ENCODE data around the gene POLA2. TPM values are rescaled to one million over a fixed set of nuclear protein-coding genes. Genes with fewer than 3 reads are reported as not detected.
A peak's percentile ranks its signal among the peaks of the same experiment; 100 is the strongest.

POLA2 gene, protein sequence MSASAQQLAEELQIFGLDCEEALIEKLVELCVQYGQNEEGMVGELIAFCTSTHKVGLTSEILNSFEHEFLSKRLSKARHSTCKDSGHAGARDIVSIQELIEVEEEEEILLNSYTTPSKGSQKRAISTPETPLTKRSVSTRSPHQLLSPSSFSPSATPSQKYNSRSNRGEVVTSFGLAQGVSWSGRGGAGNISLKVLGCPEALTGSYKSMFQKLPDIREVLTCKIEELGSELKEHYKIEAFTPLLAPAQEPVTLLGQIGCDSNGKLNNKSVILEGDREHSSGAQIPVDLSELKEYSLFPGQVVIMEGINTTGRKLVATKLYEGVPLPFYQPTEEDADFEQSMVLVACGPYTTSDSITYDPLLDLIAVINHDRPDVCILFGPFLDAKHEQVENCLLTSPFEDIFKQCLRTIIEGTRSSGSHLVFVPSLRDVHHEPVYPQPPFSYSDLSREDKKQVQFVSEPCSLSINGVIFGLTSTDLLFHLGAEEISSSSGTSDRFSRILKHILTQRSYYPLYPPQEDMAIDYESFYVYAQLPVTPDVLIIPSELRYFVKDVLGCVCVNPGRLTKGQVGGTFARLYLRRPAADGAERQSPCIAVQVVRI
- total RNA-seq, result 10 to 100 TPM; 15.1 to 24.2 (median 20.4) TPM
- total RNA-seq (2013), result 14.4 TPM
- total RNA-seq, result 2.4 to 21.5 (median 6.4) reads per million in 29 experiments

DNA sequence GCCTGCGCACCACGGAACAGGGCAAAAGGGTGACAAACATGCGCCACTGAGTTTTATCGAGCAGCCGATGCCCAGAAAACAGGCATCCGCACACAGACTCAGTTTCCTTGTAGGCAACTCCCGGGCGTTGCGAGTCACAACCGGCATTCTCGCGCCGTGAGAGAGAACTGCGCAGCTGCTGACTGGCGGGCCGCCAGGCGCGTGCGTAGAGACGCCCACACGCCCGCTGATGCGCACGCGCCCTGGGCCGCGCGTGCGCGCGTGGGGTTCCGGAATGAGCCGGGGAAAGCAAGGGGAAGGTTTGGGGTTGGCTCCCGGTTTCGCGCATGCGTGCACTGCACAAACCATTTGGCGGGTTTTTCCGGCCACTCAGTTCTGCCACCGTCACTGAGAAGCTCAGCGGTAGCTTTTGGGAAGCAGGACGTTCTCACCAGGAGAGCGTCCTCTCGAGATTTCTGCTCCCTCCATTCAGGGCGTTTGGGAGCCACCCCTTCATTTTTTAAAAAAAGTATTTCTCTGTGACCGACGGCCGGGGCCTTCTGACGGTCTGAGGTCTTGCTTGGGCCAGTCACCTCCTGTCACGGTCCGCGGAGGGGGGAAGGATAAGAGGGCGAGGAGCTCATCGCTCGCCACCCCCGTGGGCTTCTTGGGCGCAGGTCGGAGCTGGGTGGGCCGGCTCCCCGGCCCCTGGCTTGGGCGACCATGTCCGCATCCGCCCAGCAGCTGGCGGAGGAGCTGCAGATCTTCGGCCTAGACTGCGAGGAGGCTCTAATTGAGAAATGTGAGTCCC lies at the start of gene POLA2:
Gene POLA2, plus strand, starts transcription at position 372 of the 790 bp plus-strand sequence. Its CDS starts 331 bp downstream, at position 703.
- peak within 1 kb of the TSS; percentile 92 to 94 for H3K27ac Mint-ChIP-seq
- no peaks in the 10 kb centered on the region for H3K27me3 Mint-ChIP-seq
- H3K9me3 ChIP-seq, result no peaks in the 10 kb centered on the region
- peak; percentile 87 to 88 (median 88) for ATAC-seq (replicated peaks in 1 of 4)
- peak within 1 kb of the TSS; percentile 93 to 97 for H3K4me3 ChIP-seq (ENCODE audit: control insufficient read depth in 1 of 2, extremely low read depth in 1 of 2, low read length in 1 of 2)
- under 1% methylated on average over 61 of the region's 66 CpGs for WGBS (ENCODE audit: insufficient coverage)
- DNase-seq, result peak; percentile 90 to 98 (median 94)
- peaks cover 14 to 29% of the 10 kb centered on the region in 2 experiments for H3K4me1 ChIP-seq (ENCODE audit: control insufficient read depth in 1 of 2, extremely low read depth in 1 of 2, insufficient read depth in 2 of 2, low read length in 2 of 2)
- POLR2A ChIA-PET, result interaction anchor here (0.5 to 0.8 kb wide), 6 partner anchors 10 to 789 kb away, joined by 3 to 9 read pairs (median 4); no protein-coding TSS in a partner anchor
- H3K36me3 Mint-ChIP-seq, result no peaks in the 10 kb centered on the region
- H3K4me3 Mint-ChIP-seq, result peak within 1 kb of the TSS; percentile 82 to 90 (median 86)
- no peaks in the 10 kb centered on the region for H3K27me3 ChIP-seq (replicated peaks in 1 of 2; ENCODE audit: control insufficient read depth in 2 of 2, extremely low read depth in 1 of 2, insufficient read depth in 2 of 2, low read length in 1 of 2)
- peak within 1 kb of the TSS; percentile 91 for H3K27ac ChIP-seq (ENCODE audit: low read length)
- CTCF ChIA-PET, result interaction anchor here in 1 of 2 donors (0.6 to 1.7 kb wide), 4 partner anchors 13 to 67 kb away, joined by 3 to 8 read pairs (median 4); partner anchors contain the start of gene CDC42EP2
- H3K36me3 ChIP-seq (ENCODE audit: control insufficient read depth in 2 of 2, extremely low read depth in 1 of 2, insufficient read depth in 1 of 2, low read length in 1 of 2), result peaks cover 0 to 9% of the 10 kb centered on the region in 2 donors
- no peaks in the 10 kb centered on the region for H3K9me3 Mint-ChIP-seq
- peaks cover 33 to 53% (median 49%) of the 10 kb centered on the region in 3 donors for H3K4me1 Mint-ChIP-seq

DNA sequence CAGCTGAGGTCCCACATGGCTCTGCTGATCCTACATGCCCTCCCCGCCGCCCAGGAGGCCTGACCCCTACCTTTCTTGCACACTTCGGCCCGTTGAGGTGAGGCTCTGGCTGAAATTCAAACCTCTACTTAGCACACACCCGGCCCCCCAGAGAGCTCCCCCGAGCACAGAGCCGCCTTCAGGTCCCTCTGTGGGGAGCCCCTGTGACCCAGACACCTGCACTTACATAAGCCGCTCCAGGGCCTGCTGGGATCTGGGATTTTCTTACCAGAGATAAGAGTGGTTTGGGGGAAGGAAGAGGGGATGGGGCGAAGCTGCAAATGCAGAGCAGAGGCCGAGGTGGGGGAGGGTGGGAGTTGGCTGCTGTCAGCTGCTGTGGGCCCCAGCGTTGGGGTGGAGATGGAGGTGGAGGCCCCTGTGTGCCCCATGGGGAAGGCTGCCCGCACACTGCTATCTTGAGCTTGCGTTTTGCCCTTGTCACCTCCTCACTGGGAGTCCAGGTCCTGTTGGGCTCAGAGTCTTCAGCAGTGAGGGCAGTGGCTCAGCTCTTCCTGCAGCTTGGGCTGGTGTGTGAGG lies 49.4 kb upstream of the POLA2 start:
- Mint-ChIP-seq H3K36me3 (peaks cover 11% of the 10 kb centered on the region), H3K4me3 (no peak overlapping the region), H3K27ac (peak overlapping the region in 1 of 2 donors; percentile 43), H3K9me3 (no peaks in the 10 kb centered on the region), H3K4me1 (peaks cover 10 to 26% (median 15%) of the 10 kb centered on the region in 3 donors), H3K27me3 (no peaks in the 10 kb centered on the region)
- H3K9me3 ChIP-seq, result no peaks in the 10 kb centered on the region
- ChIA-PET CTCF (interaction anchor here (0.5 to 0.9 kb wide), 2 partner anchors 30 to 879 kb away, joined by 3 read pairs; no protein-coding TSS in a partner anchor), POLR2A (interaction anchor here in 1 of 2 donors (0.6 kb wide), 1 partner anchor 47 kb away, joined by 6 read pairs; no protein-coding TSS in a partner anchor)
- H3K4me3 ChIP-seq (ENCODE audit: control insufficient read depth in 1 of 2, extremely low read depth in 1 of 2, low read length in 1 of 2), result no peak overlapping the region
- DNase-seq (no peak), ATAC-seq (replicated peaks in 1 of 4) (no peak)
- 65% methylated on average over 5 of the region's 13 CpGs for WGBS (ENCODE audit: insufficient coverage)
- peaks cover 0 to 19% of the 10 kb centered on the region in 2 experiments for H3K4me1 ChIP-seq (ENCODE audit: control insufficient read depth in 1 of 2, extremely low read depth in 1 of 2, insufficient read depth in 2 of 2, low read length in 2 of 2)
- no peaks in the 10 kb centered on the region for H3K27me3 ChIP-seq (replicated peaks in 1 of 2; ENCODE audit: control insufficient read depth in 2 of 2, extremely low read depth in 1 of 2, insufficient read depth in 2 of 2, low read length in 1 of 2)
- H3K36me3 ChIP-seq (ENCODE audit: control insufficient read depth in 2 of 2, extremely low read depth in 1 of 2, insufficient read depth in 1 of 2, low read length in 1 of 2), result peaks cover 11 to 38% of the 10 kb centered on the region in 2 donors
- H3K27ac ChIP-seq (ENCODE audit: low read length), result no peak overlapping the region

DNA sequence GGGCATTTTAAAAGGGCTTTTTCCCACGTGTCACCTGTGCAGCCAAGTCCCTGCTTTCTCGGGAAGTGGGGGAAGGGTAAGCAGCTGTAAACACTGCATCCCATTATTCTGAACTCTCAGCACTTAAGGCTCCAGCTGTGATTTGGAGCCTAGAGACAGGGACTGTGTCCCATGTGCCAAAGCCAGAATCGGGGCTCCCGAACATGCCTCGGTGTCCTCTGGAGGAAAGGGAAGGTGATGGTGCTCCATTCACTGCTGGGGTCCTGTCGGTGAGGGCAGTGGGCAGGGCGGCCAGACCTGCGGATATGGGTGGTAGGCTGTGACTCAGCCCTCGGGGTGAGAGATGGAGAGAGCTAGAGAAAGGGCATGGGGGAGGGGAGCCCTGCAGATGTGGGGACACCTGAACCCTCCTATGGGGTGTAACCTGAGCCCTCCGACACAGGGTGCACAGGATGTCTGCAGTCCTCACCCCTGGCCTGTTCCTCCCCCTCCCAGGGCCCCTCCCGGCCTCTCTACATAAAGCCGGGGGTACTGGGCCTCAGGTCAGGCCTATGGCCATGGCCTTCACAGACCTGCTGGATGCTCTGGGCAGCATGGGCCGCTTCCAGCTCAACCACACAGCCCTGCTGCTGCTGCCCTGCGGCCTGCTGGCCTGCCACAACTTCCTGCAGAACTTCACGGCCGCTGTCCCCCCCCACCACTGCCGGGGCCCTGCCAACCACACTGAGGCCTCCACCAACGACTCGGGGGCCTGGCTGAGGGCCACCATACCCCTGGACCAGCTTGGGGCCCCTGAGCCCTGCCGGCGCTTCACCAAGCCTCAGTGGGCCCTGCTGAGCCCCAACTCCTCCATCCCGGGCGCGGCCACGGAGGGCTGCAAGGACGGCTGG lies 48.2 kb upstream of the POLA2 start:
- Mint-ChIP-seq H3K4me1 (peaks cover 10 to 26% (median 15%) of the 10 kb centered on the region in 3 donors), H3K27ac (peak overlapping the region in 1 of 2 donors; percentile 44), H3K4me3 (no peak overlapping the region), H3K9me3 (no peaks in the 10 kb centered on the region), H3K36me3 (peaks cover 11% of the 10 kb centered on the region), H3K27me3 (no peaks in the 10 kb centered on the region)
- WGBS (ENCODE audit: insufficient coverage), result 37% methylated on average over 21 of the region's 26 CpGs
- H3K36me3 ChIP-seq (ENCODE audit: control insufficient read depth in 2 of 2, extremely low read depth in 1 of 2, insufficient read depth in 1 of 2, low read length in 1 of 2), result peaks cover 11 to 31% of the 10 kb centered on the region in 2 donors
- H3K27ac ChIP-seq (ENCODE audit: low read length), result no peak overlapping the region
- POLR2A ChIA-PET, result interaction anchor here in 1 of 2 donors (0.5 kb wide), 1 partner anchor 1414 kb away, joined by 5 read pairs; no protein-coding TSS in a partner anchor
- no peaks in the 10 kb centered on the region for H3K9me3 ChIP-seq
- H3K27me3 ChIP-seq (replicated peaks in 1 of 2; ENCODE audit: control insufficient read depth in 2 of 2, extremely low read depth in 1 of 2, insufficient read depth in 2 of 2, low read length in 1 of 2), result no peaks in the 10 kb centered on the region
- peak overlapping the region in 1 of 2 donors; percentile 11 for H3K4me3 ChIP-seq (ENCODE audit: control insufficient read depth in 1 of 2, extremely low read depth in 1 of 2, low read length in 1 of 2)
- DNase-seq (peak in 8 of 35 experiments; percentile 1 to 31 (median 16)), ATAC-seq (replicated peaks in 1 of 4) (peak; percentile 46 to 74 (median 56))
- CTCF ChIA-PET, result no interaction called here
- peaks cover 0 to 19% of the 10 kb centered on the region in 2 experiments for H3K4me1 ChIP-seq (ENCODE audit: control insufficient read depth in 1 of 2, extremely low read depth in 1 of 2, insufficient read depth in 2 of 2, low read length in 2 of 2)

DNA sequence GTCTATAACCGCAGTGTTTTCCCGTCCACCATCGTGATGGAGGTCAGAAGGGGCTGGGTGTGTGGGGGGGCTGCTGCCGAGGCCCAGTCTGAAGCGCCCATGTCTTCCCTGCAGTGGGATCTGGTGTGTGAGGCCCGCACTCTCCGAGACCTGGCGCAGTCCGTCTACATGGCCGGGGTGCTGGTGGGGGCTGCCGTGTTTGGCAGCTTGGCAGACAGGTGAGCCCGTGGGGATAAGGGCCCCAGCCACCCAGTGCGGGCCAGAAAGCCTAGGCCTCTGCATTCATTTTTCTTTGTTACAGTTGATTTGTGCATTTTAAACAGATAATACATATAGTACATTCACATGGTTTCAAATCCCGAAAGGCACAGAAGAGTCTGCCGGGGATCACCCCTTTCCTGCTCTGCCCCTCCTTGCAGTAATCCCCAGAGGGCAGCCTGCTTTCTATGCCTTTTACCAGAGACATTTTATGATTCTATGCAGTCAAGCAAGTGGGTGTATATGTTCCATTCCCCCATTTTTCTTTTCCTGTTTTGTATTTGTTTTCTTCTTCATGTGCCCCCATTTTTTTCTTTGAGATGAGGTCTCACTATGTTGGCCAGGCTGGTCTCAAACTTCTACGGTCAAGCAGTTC lies 47.4 kb upstream of the POLA2 start:
- peak in 1 of 4 experiments; percentile 10 for ATAC-seq (replicated peaks in 1 of 4)
- H3K27ac ChIP-seq (ENCODE audit: low read length), result no peak overlapping the region
- no peaks in the 10 kb centered on the region for H3K27me3 ChIP-seq (replicated peaks in 1 of 2; ENCODE audit: control insufficient read depth in 2 of 2, extremely low read depth in 1 of 2, insufficient read depth in 2 of 2, low read length in 1 of 2)
- H3K9me3 ChIP-seq, result no peaks in the 10 kb centered on the region
- H3K36me3 ChIP-seq (ENCODE audit: control insufficient read depth in 2 of 2, extremely low read depth in 1 of 2, insufficient read depth in 1 of 2, low read length in 1 of 2), result peaks cover 11 to 23% of the 10 kb centered on the region in 2 donors
- Mint-ChIP-seq H3K4me3 (no peak overlapping the region), H3K9me3 (no peaks in the 10 kb centered on the region), H3K36me3 (peaks cover 4% of the 10 kb centered on the region), H3K27me3 (no peaks in the 10 kb centered on the region), H3K4me1 (peaks cover 12 to 23% (median 15%) of the 10 kb centered on the region in 3 donors), H3K27ac (no peak overlapping the region)
- WGBS (ENCODE audit: insufficient coverage), result 62% methylated on average over 7 of the region's 16 CpGs
- no peak for DNase-seq
- H3K4me3 ChIP-seq (ENCODE audit: control insufficient read depth in 1 of 2, extremely low read depth in 1 of 2, low read length in 1 of 2), result peak overlapping the region in 1 of 2 donors; percentile 11
- CTCF ChIA-PET, result interaction anchor here in 1 of 2 donors (0.6 kb wide), 1 partner anchor 15 kb away, joined by 3 read pairs; no protein-coding TSS in a partner anchor
- peaks cover 0 to 17% of the 10 kb centered on the region in 2 experiments for H3K4me1 ChIP-seq (ENCODE audit: control insufficient read depth in 1 of 2, extremely low read depth in 1 of 2, insufficient read depth in 2 of 2, low read length in 2 of 2)
- POLR2A ChIA-PET, result no interaction called here

DNA sequence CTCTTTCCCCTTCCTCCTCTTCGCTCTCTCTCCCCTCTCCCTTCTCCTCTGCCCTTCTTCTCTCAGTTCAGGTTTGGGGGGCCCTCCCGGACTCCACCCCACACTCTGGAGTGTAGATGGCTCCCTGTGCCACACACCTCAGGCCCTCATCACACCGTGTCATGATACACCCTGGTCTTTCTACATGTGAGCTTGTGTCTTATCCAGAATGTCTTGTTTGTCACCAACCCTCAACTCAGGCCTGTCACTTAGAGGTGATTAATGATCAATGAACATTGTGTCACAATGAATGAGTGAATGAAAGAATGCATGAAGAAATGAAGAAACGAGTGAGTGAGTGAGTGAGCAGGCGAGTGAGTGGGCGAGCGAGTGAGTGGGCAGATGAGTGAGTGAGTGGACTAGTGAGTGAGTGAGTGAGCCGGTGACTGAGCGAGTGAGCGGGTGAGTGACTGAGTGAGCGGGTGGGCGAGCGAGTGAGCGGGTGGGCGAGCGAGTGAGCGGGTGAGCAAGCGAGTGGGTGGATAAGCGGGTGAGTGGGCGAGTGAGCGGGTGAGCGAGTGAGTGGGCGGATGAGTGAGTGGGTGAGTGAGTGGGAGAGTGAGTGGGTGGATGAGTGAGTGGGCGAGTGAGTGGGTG lies 46.2 kb upstream of the POLA2 start:
- H3K36me3 ChIP-seq (ENCODE audit: control insufficient read depth in 2 of 2, extremely low read depth in 1 of 2, insufficient read depth in 1 of 2, low read length in 1 of 2), result peaks cover 0 to 11% of the 10 kb centered on the region in 2 donors
- no peak for ATAC-seq (replicated peaks in 1 of 4)
- no peaks in the 10 kb centered on the region for H3K36me3 Mint-ChIP-seq
- no peak overlapping the region for H3K27ac ChIP-seq (ENCODE audit: low read length)
- no peaks in the 10 kb centered on the region for H3K27me3 Mint-ChIP-seq
- ChIA-PET CTCF (no interaction called here), POLR2A (no interaction called here)
- H3K4me3 Mint-ChIP-seq, result no peak overlapping the region
- 88% methylated on average over 23 of the region's 24 CpGs for WGBS (ENCODE audit: insufficient coverage)
- no peaks in the 10 kb centered on the region for H3K9me3 ChIP-seq
- no peak for DNase-seq
- no peak overlapping the region for H3K4me3 ChIP-seq (ENCODE audit: control insufficient read depth in 1 of 2, extremely low read depth in 1 of 2, low read length in 1 of 2)
- peaks cover 15 to 32% (median 20%) of the 10 kb centered on the region in 3 donors for H3K4me1 Mint-ChIP-seq
- H3K4me1 ChIP-seq (ENCODE audit: control insufficient read depth in 1 of 2, extremely low read depth in 1 of 2, insufficient read depth in 2 of 2, low read length in 2 of 2), result peaks cover 3 to 22% of the 10 kb centered on the region in 2 experiments
- peak overlapping the region in 1 of 2 donors; percentile 49 for H3K27ac Mint-ChIP-seq
- no peaks in the 10 kb centered on the region for H3K9me3 Mint-ChIP-seq
- no peaks in the 10 kb centered on the region for H3K27me3 ChIP-seq (replicated peaks in 1 of 2; ENCODE audit: control insufficient read depth in 2 of 2, extremely low read depth in 1 of 2, insufficient read depth in 2 of 2, low read length in 1 of 2)

All from T-cell (primary cell).